Measurements from ENCODE around the gene UBE2D4.
"Not testable (repeated sequence)": the region's sequence is repeated elsewhere in the genome, so short reads cannot be mapped to it uniquely, and the experiment has no call there.

Gene UBE2D4

GRCh38 chr7:43914795-43915194 is 11.4 kb upstream of the UBE2D4 start:
- no peak for DNase-seq (ENCODE audit: low spot score)

- DNase-seq (ENCODE audit: low spot score), result no peak
Measured at GRCh38 chr7:43915907-43916306, 10.3 kb upstream of the UBE2D4 start.

GRCh38 chr7:43921423-43921822 is 4.8 kb upstream of the UBE2D4 start:
- no peak for DNase-seq (ENCODE audit: low spot score)

- no peak for DNase-seq (ENCODE audit: low spot score)
Measured at GRCh38 chr7:43922726-43923125, 3.5 kb upstream of the UBE2D4 start.

GRCh38 chr7:43926798-43927123 is 525 bp downstream of the UBE2D4 start:
- no peak for DNase-seq (ENCODE audit: low spot score)

GRCh38 chr7:43927810-43928209 is 1.6 kb downstream of the UBE2D4 start:
- DNase-seq (ENCODE audit: low spot score), result no peak

GRCh38 chr7:43929529-43930457 is 3.6 kb downstream of the UBE2D4 start:
- no peak for DNase-seq (ENCODE audit: low spot score)

GRCh38 chr7:43931346-43931745 is 5.1 kb downstream of the UBE2D4 start:
- DNase-seq (ENCODE audit: low spot score), result no peak

- DNase-seq (ENCODE audit: low spot score), result no peak
Measured at GRCh38 chr7:43933902-43934560, 7.8 kb downstream of the UBE2D4 start.

- DNase-seq (ENCODE audit: low spot score), result no peak
Measured at GRCh38 chr7:43937444-43937843, 11.2 kb downstream of the UBE2D4 start.

- DNase-seq (ENCODE audit: low spot score), result no peak
Measured at GRCh38 chr7:43938892-43939482, 12.8 kb downstream of the UBE2D4 start.

GRCh38 chr7:43942250-43942649 is 16.0 kb downstream of the UBE2D4 start:
- DNase-seq (ENCODE audit: low spot score), result no peak

- DNase-seq (ENCODE audit: low spot score), result no peak
Measured at GRCh38 chr7:43942997-43943396, 16.8 kb downstream of the UBE2D4 start.

GRCh38 chr7:43943417-43944187 is 17.4 kb downstream of the UBE2D4 start:
- no peak for DNase-seq (ENCODE audit: low spot score)

GRCh38 chr7:43944286-43944685 is 18.1 kb downstream of the UBE2D4 start:
- no peak for DNase-seq (ENCODE audit: low spot score)

GRCh38 chr7:43952028-43952427 is 25.8 kb downstream of the UBE2D4 start:
- DNase-seq (ENCODE audit: low spot score), result no peak

GRCh38 chr7:43953071-43953470 is 26.8 kb downstream of the UBE2D4 start:
- no peak for DNase-seq (ENCODE audit: low spot score)

- DNase-seq (ENCODE audit: low spot score), result peak; percentile 79
Measured at GRCh38 chr7:43954524-43955228, 28.4 kb downstream of the UBE2D4 start.

GRCh38 chr7:43956027-43956426 is 29.8 kb downstream of the UBE2D4 start:
- no peak for DNase-seq (ENCODE audit: low spot score)

- DNase-seq (ENCODE audit: low spot score), result no peak
Measured at GRCh38 chr7:43960933-43961332, 34.7 kb downstream of the UBE2D4 start.

- DNase-seq (ENCODE audit: low spot score), result not testable (repeated sequence)
Measured at GRCh38 chr7:43966392-43966791, 40.2 kb downstream of the UBE2D4 start.

Data from D341Med (cell line).